H1 (cell line): ENCODE data around the gene PTDSS2. TPM values are rescaled to one million over a fixed set of nuclear protein-coding genes. Genes with fewer than 3 reads are reported as not detected.

Source experiments
- CTCF ChIA-PET: fragments of 300-600 bp; sonication (Branson Sonifier 250); formaldehyde crosslinking; loops from one replicate; lab custom pipeline; 2021; ENCODE audit not compliant: partially characterized antibody; lab: Charles Lee
- POLR2A ChIA-PET: fragments of 300-600 bp; sonication (Branson Sonifier 250); formaldehyde crosslinking; loops from one replicate; lab custom pipeline; 2021; ENCODE audit warnings: inconsistent platforms; ENCODE audit not compliant: partially characterized antibody; lab: Charles Lee
- DNase-seq, 2 experiments: peaks; one replicate each; pipeline versions ENCODE4 v3.0.0 to v3.0.0-alpha.2; 2010 to 2022; ENCODE audit warnings: low spot score in 2 of 2, low read depth in 1 of 2, mixed read lengths in 1 of 2
- FAIRE-seq: peaks from 2 replicates; lab custom pipeline; 2011; peaks lifted over from hg19 to GRCh38; lab: Jason Lieb, UNC
- H2AFZ ChIP-seq: 2 replicates; pipeline ENCODE4 v1.8.1; 2012; ENCODE audit warnings: low read length, inconsistent platforms
- H2AK5ac ChIP-seq: 2 replicates; pipeline ENCODE4 v1.6.1; 2013; ENCODE audit warnings: low read depth, low read length
- H2BK120ac ChIP-seq: replicated peaks from 2 replicates; pipeline ENCODE3; 2013; ENCODE audit warnings: low read depth, low read length, inconsistent platforms
- H2BK12ac ChIP-seq: 2 replicates; pipeline ENCODE4 v1.6.1; 2013; ENCODE audit warnings: low read depth, low read length
- H2BK15ac ChIP-seq: 2 replicates; pipeline ENCODE4 v1.6.1; 2013; ENCODE audit warnings: low read length
- H2BK20ac ChIP-seq: 2 replicates; pipeline ENCODE4 v1.6.1; 2013; ENCODE audit warnings: low read length
- H2BK5ac ChIP-seq: 2 replicates; pipeline ENCODE4 v1.6.1; 2013; ENCODE audit warnings: low read depth, low read length
- H3K14ac ChIP-seq: 2 replicates; pipeline ENCODE4 v1.6.1; 2013; ENCODE audit warnings: inconsistent platforms; ENCODE audit not compliant: insufficient read length
- H3K18ac ChIP-seq: 2 replicates; pipeline ENCODE4 v1.6.1; 2013; ENCODE audit warnings: low read length; ENCODE audit errors: extremely low read depth
- H3K23ac ChIP-seq: 2 replicates; pipeline ENCODE4 v1.6.1; 2013; ENCODE audit warnings: inconsistent platforms; ENCODE audit not compliant: insufficient read length
- H3K23me2 ChIP-seq: 2 replicates; pipeline ENCODE4 v1.6.1; 2013; ENCODE audit warnings: low read depth, low read length
- H3K27ac ChIP-seq: 2 replicates; pipeline ENCODE4 v1.6.1; 2011; ENCODE audit warnings: low read depth, low read length, inconsistent platforms
- H3K27me3 ChIP-seq, 4 experiments: replicated peaks in 1 of 4; 1 replicate in 1 of 4; 2 replicates in 3 of 4; pipeline versions ENCODE4 v1.6.1 to v1.8.1; 2011 to 2013; ENCODE audit warnings: low read length in 3 of 4, mild to moderate bottlenecking in 3 of 4, inconsistent platforms in 2 of 4, mixed read lengths in 2 of 4, moderate library complexity in 1 of 4; ENCODE audit not compliant: control insufficient read depth in 3 of 4, insufficient read depth in 3 of 4; ENCODE audit errors: extremely low read depth in 1 of 4
- H3K36me3 ChIP-seq, 4 experiments: 2 replicates each; pipeline versions ENCODE4 v1.6.1 to v1.8.1; 2011 to 2013; ENCODE audit warnings: mild to moderate bottlenecking in 4 of 4, low read length in 3 of 4, moderate library complexity in 2 of 4, control low read depth in 1 of 4, inconsistent platforms in 1 of 4; ENCODE audit not compliant: insufficient read depth in 4 of 4, control insufficient read depth in 2 of 4
- H3K4ac ChIP-seq: replicated peaks from 2 replicates; pipeline ENCODE3; 2013; ENCODE audit warnings: low read length, low read depth, mixed read lengths, inconsistent platforms; ENCODE audit not compliant: insufficient read length
- H3K4me1 ChIP-seq, 4 experiments: replicated peaks in 1 of 4; 1 replicate in 1 of 4; 2 replicates in 3 of 4; pipeline versions ENCODE4 v1.6.1 to v1.8.1; 2011 to 2013; ENCODE audit warnings: low read length in 3 of 4, inconsistent platforms in 2 of 4, mixed read lengths in 1 of 4; ENCODE audit not compliant: insufficient read depth in 4 of 4, control insufficient read depth in 3 of 4
- H3K4me2 ChIP-seq, 2 experiments: 2 replicates each; pipeline versions ENCODE4 v1.6.1 to v1.8.1; 2011 to 2013; ENCODE audit warnings: low read depth in 2 of 2, low read length in 2 of 2, control low read depth in 1 of 2, inconsistent platforms in 1 of 2, mild to moderate bottlenecking in 1 of 2; ENCODE audit not compliant: insufficient read depth in 1 of 2
- H3K4me3 ChIP-seq, 4 experiments: fragments of 200-600, 300-600 bp in 1 of 4; sonication (generic), shearing (Covaris generic), sonication (Bioruptor Twin) in 1 of 4; 2 replicates each; pipeline versions ENCODE4 v1.5.1 to v1.8.1; 2011 to 2016; ENCODE audit warnings: low read length in 4 of 4, low read depth in 3 of 4, control low read depth in 2 of 4, inconsistent platforms in 2 of 4, mild to moderate bottlenecking in 2 of 4, mixed read lengths in 1 of 4, moderate library complexity in 1 of 4; ENCODE audit not compliant: insufficient read depth in 2 of 4; ENCODE audit errors: extremely low read depth in 1 of 4
- H3K56ac ChIP-seq: replicated peaks from 2 replicates; pipeline ENCODE3; 2013; ENCODE audit warnings: low read depth, mild to moderate bottlenecking, mixed read lengths, low read length, inconsistent platforms; ENCODE audit not compliant: insufficient read length
- H3K79me1 ChIP-seq: 2 replicates; pipeline ENCODE4 v1.6.1; 2013; ENCODE audit warnings: low read depth, low read length, control low read depth
- H3K79me2 ChIP-seq, 2 experiments: 2 replicates each; pipeline versions ENCODE4 v1.6.1 to v1.8.1; 2012 to 2013; ENCODE audit warnings: low read length in 2 of 2, mild to moderate bottlenecking in 2 of 2, inconsistent platforms in 1 of 2; ENCODE audit not compliant: insufficient read depth in 2 of 2, control insufficient read depth in 1 of 2
- H3K9ac ChIP-seq, 4 experiments: replicated peaks in 1 of 4; 1 replicate in 1 of 4; 2 replicates in 3 of 4; pipeline versions ENCODE4 v1.6.1 to v1.8.1; 2011 to 2013; ENCODE audit warnings: low read depth in 3 of 4, low read length in 3 of 4, control low read depth in 2 of 4, mild to moderate bottlenecking in 2 of 4, moderate library complexity in 2 of 4, inconsistent platforms in 1 of 4; ENCODE audit errors: extremely low read depth in 1 of 4
- H3K9me3 ChIP-seq, 2 experiments: 2 replicates each; pipeline versions ENCODE4 v1.6.1 to v1.8.1; 2012 to 2013; ENCODE audit warnings: mild to moderate bottlenecking in 2 of 2, moderate library complexity in 2 of 2, control low read depth in 1 of 2, inconsistent platforms in 1 of 2, low read depth in 1 of 2, low read length in 1 of 2, mixed read lengths in 1 of 2; ENCODE audit not compliant: insufficient read depth in 2 of 2
- H4K20me1 ChIP-seq, 2 experiments: replicated peaks in 1 of 2; 2 replicates each; pipeline versions ENCODE3 to v1.8.1; 2011 to 2013; ENCODE audit warnings: inconsistent platforms in 2 of 2, low read length in 2 of 2, mild to moderate bottlenecking in 1 of 2; ENCODE audit not compliant: insufficient read depth in 2 of 2, control insufficient read depth in 1 of 2
- H4K5ac ChIP-seq: 2 replicates; pipeline ENCODE4 v1.6.1; 2013; ENCODE audit warnings: low read length, low read depth, mixed read lengths, inconsistent platforms; ENCODE audit not compliant: insufficient read length
- H4K8ac ChIP-seq: 2 replicates; pipeline ENCODE4 v1.8.0; 2013; ENCODE audit warnings: mild to moderate bottlenecking, moderate library complexity, low read length, inconsistent platforms; ENCODE audit not compliant: insufficient read depth; ENCODE audit errors: extremely low read depth
- H4K91ac ChIP-seq: replicated peaks from 2 replicates; pipeline ENCODE3; 2013; ENCODE audit warnings: low read length, mixed read lengths, inconsistent platforms; ENCODE audit not compliant: insufficient read length
- BRCA1 ChIP-seq: IDR thresholded peaks from 2 replicates; pipeline ENCODE4 v1.6.1; 2012; ENCODE audit warnings: low read depth, low read length, improper control_type of control experiment
- GTF2F1 ChIP-seq: IDR thresholded peaks from 2 replicates; pipeline ENCODE4 v1.6.1; 2012; ENCODE audit warnings: low read depth, low read length, improper control_type of control experiment, borderline replicate concordance
- KDM1A ChIP-seq: fragments of 200-600, 300-600 bp; sonication (generic); IDR thresholded peaks from 2 replicates; pipeline ENCODE4 v1.7.1; 2016; ENCODE audit warnings: mild to moderate bottlenecking, low read length, borderline replicate concordance
- KDM4A ChIP-seq: IDR thresholded peaks from one replicate; pipeline ENCODE4 v1.7.1; 2012; ENCODE audit warnings: low read depth, mild to moderate bottlenecking, moderate library complexity, low read length, inconsistent platforms; ENCODE audit not compliant: severe bottlenecking
- KDM5A ChIP-seq: fragments of 200-600 bp; IDR thresholded peaks from 2 replicates; pipeline ENCODE4 v1.7.1; 2012; ENCODE audit warnings: mild to moderate bottlenecking, low read length, inconsistent platforms, mixed read lengths
- NANOG ChIP-seq: IDR thresholded peaks from 2 replicates; pipeline ENCODE4 v1.6.1; 2011; ENCODE audit warnings: low read length, low read depth, mild to moderate bottlenecking, inconsistent platforms; ENCODE audit not compliant: insufficient read depth, poor library complexity, severe bottlenecking
- WGBS, 2 experiments: shearing (Covaris generic) in 1 of 2; methylation state at CpG; one replicate each; pipeline versions ENCODE4 v1.1.6 to v1.1.7; 2013 to 2015; ENCODE audit warnings: low lambda C conversion rate in 2 of 2, mixed read lengths in 2 of 2, inconsistent platforms in 1 of 2, low coverage in 1 of 2, missing lambda C conversion rate in 1 of 2; ENCODE audit not compliant: insufficient replicate concordance in 2 of 2, insufficient coverage in 1 of 2, insufficient read length in 1 of 2; ENCODE audit errors: extremely low coverage in 1 of 2, missing lambda C conversion rate in 1 of 2; 5-methylcytosine and 5-hydroxymethylcytosine counted together
- polyA plus RNA-seq, 7 experiments: library from polyadenylated mRNA; depleted of rRNA in 3 of 7; stranded (reverse) in 5 of 7; unstranded in 2 of 7; fragments of >200 nt in 5 of 7; fragments of 200-250 nt in 2 of 7; gene quantifications; 1 replicate in 5 of 7; 2 replicates in 1 of 7; 4 replicates in 1 of 7; pipeline versions ENCODE4 v1.2.1 to v1.2.3, GENCODE V29; 2011 to 2013; ENCODE audit warnings: missing spikeins in 2 of 7, mixed read lengths in 2 of 7
- total RNA-seq: library from RNA; stranded (reverse); fragmentation: NEBNext Ultra II Directional; extraction: Animal tissue kit (Norgen Biotek cat#: 25700); gene quantifications from 2 replicates; pipeline ENCODE4 v1.2.1, GENCODE V29; 2021
- TF ChIP-seq, protein P1 (sequence below), 3 experiments: IDR thresholded peaks; 1 replicate in 2 of 3; 2 replicates in 1 of 3; pipeline versions ENCODE4 v1.5.1 to v1.6.1; 2011; ENCODE audit warnings: low read length in 3 of 3, mild to moderate bottlenecking in 3 of 3, inconsistent platforms in 2 of 3, low read depth in 1 of 3, moderate library complexity in 1 of 3; ENCODE audit not compliant: insufficient read depth in 1 of 3; ENCODE audit errors: control extremely low read depth in 1 of 3

PTDSS2 gene
- total and polyA plus RNA-seq, 2 of the 8 experiments (the other 6 are each of a cell fraction or from before 2014, with no cell fraction given) = 48.7 to 68.2 TPM

DNA sequence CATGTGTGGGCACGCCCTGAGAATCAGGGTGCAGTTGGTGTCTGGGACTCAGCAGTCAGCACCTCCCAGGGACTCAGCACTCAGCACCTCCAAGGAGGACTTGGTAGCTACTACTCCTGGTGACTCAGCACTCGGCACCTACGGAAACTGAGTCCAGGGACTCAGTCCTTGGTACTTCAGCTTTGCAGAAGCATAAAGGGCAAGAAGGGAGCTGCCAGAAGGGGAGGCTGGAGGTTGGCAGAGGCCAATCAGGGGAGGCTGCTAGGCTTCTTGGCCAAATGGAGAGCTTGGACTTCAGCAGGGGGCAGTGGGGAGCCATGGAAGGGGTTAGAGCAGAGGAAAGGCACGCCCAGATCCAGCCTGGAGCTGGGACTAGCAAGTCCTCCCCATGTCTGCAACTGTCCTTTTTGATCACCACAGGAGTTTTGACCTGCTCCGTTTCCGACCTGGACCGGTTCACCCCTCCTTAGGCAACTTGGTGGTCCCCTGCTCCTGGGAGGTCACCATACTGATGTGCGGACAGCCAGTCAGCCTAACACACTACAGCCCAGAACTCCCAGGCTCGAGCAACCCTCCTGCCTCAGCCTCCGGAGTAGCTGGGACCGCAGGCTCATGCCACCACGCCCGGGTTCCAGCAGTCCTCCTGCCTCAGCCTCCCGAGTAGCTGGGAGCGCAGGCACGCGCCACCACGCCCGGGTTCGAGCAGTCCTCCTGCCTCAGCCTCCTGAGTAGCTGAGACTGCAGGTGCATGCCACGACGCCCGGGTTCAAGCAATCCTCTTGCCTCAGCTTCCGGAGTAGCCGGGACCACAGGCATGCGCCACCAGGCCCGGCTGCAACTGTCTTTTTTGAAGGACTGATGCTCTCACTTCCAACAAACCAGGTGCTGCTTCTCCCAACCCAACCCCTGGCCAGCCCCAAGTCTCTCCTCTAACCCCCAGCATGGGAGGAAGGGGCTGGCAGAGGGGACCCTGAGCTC is 9.7 kb upstream of the PTDSS2 start:
- Histone ChIP-seq H3K4me3 (no peak overlapping the region), H3K4me2 (no peak overlapping the region)
- POLR2A ChIA-PET = interaction anchor here (0.8 to 3.6 kb wide), 5 partner anchors 10 to 33 kb away, joined by 3 to 21 read pairs (median 4); partner anchors contain the start of gene PTDSS2
- TF ChIP-seq BRCA1 (no peak), NANOG (no peak), GTF2F1 (no peak), KDM1A (peak; percentile 72; the same call in 1 of the 2 replicates), KDM5A (no peak), KDM4A (no peak)
- TF ChIP-seq, protein P1, sequence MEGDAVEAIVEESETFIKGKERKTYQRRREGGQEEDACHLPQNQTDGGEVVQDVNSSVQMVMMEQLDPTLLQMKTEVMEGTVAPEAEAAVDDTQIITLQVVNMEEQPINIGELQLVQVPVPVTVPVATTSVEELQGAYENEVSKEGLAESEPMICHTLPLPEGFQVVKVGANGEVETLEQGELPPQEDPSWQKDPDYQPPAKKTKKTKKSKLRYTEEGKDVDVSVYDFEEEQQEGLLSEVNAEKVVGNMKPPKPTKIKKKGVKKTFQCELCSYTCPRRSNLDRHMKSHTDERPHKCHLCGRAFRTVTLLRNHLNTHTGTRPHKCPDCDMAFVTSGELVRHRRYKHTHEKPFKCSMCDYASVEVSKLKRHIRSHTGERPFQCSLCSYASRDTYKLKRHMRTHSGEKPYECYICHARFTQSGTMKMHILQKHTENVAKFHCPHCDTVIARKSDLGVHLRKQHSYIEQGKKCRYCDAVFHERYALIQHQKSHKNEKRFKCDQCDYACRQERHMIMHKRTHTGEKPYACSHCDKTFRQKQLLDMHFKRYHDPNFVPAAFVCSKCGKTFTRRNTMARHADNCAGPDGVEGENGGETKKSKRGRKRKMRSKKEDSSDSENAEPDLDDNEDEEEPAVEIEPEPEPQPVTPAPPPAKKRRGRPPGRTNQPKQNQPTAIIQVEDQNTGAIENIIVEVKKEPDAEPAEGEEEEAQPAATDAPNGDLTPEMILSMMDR (IDR thresholded peaks at IDR 0.05; ENCODE audit: control extremely low read depth in 1 of 3, insufficient read depth in 1 of 3, low read depth in 1 of 3, low read length in 3 of 3) = 0 out of 4 replicates have a peak, but pooled peaks of 1 of the 3 experiments have one; percentile 24

More for the DNA sequence above, 9.7 kb upstream of the PTDSS2 start:
- FAIRE-seq = no peak
- no peak overlapping the region for H3K14ac ChIP-seq
- WGBS, 2 experiments = 91% methylated on average over 18 of the region's 27 CpGs; no CpG with 5 or more reads in 1 of the 2 experiments
- H4K91ac ChIP-seq = no peak overlapping the region
- no peak overlapping the region for H2AFZ ChIP-seq
- H2BK15ac ChIP-seq = no peak overlapping the region
- H3K23me2 ChIP-seq = peaks cover 2% of the 10 kb centered on the region; the same call in 1 of the 2 replicates
- H2BK20ac ChIP-seq = peak overlapping the region; percentile 90; the same call in 1 of the 2 replicates
- H3K79me1 ChIP-seq = no peaks in the 10 kb centered on the region
- 0 out of 8 replicates have a peak, but pooled peaks cover 0 to 2% (median 0%) of the 10 kb centered on the region in 4 experiments for H3K36me3 ChIP-seq
- H3K27ac ChIP-seq = no peak overlapping the region
- peak overlapping the region; percentile 75; the same call in 1 of the 2 replicates for H2BK12ac ChIP-seq
- H3K27me3 ChIP-seq = no peaks in the 10 kb centered on the region
- no peak overlapping the region; the same call in 1 of the 2 replicates for H2AK5ac ChIP-seq
- H3K23ac ChIP-seq = no peak overlapping the region
- no peaks in the 10 kb centered on the region for H4K20me1 ChIP-seq
- DNase-seq = no peak
- CTCF ChIA-PET = interaction anchor here (0.6 to 2.1 kb wide), 14 partner anchors 10 to 218 kb away, joined by 3 to 5 read pairs (median 3); no protein-coding TSS in a partner anchor
- H3K56ac ChIP-seq = no peak overlapping the region
- H3K4ac ChIP-seq = no peak overlapping the region
- H3K4me1 ChIP-seq = peaks cover 0 to 15% (median 7%) of the 10 kb centered on the region in 4 experiments; a peak in 5 of 7 replicates
- H3K9me3 ChIP-seq = peaks cover 6 to 10% of the 10 kb centered on the region in 2 experiments; a peak in 3 of 4 replicates
- no peak overlapping the region for H4K8ac ChIP-seq
- H3K9ac ChIP-seq = no peak overlapping the region
- no peak overlapping the region for H3K18ac ChIP-seq
- no peak overlapping the region for H4K5ac ChIP-seq
- no peak overlapping the region for H2BK120ac ChIP-seq
- no peak overlapping the region; the same call in 1 of the 2 replicates for H2BK5ac ChIP-seq
- H3K79me2 ChIP-seq = no peaks in the 10 kb centered on the region
